Erythroblast (primary cell): ENCODE measurements around the gene SLIT1.

ENCODE experiments used
- GATA1 ChIP-seq: IDR thresholded peaks from 2 replicates; pipeline ENCODE4 v1.6.1; 2011; ENCODE audit warnings: low read depth, mild to moderate bottlenecking, control low read depth, low read length, moderate library complexity
- POLR2A ChIP-seq: IDR thresholded peaks from 2 replicates; pipeline ENCODE4 v1.6.1; 2011; ENCODE audit warnings: mild to moderate bottlenecking, low read length

- no peak for TF ChIP-seq GATA1
- TF ChIP-seq POLR2A: no peak
These were observed 216.9 kb downstream of the SLIT1 start for GRCh38 chr10:96968682-96969423.
